ENCODE results near the gene MARCHF3.

- TF ChIP-seq CTCF (conservative IDR thresholded peaks at IDR 0.05; ENCODE audit: low read length) (no peak), EZH2phosphoT487 (IDR thresholded peaks at IDR 0.05; ENCODE audit: borderline replicate concordance) (no peak)
These were observed 165.1 kb downstream of the MARCHF3 start for GRCh38 chr5:126865299-126865698.

All from Loucy (cell line).